ENCODE results near the gene PKD2L1. TPM values are rescaled to one million over a fixed set of nuclear protein-coding genes. Genes with fewer than 3 reads are reported as not detected.
A peak's percentile ranks its signal among the peaks of the same experiment; 100 is the strongest.

PKD2L1 gene
- total and polyA plus RNA-seq, 7 donors = not detected

DNA sequence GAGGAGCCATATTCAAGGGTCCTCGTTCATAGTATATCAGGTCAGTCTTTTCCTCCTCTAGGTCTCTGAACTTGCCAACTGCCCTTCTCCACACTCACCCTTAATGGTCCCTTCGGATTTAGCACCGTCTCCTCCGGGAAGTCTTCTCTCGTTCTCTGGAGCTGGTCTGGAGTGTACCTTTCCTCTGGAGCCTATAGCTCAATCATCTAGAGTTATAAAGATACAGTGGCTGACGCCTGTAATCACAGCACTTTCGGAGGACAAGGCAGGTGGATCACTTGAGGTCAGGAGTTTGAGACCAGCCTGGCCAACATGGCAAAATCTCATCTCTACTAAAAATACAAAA, 12.6 kb upstream of the PKD2L1 start:
- peak overlapping the region; percentile 82 for H3K27ac ChIP-seq
- DNase-seq (no peak), ATAC-seq (no peak)
- no peak overlapping the region for H3K4me3 ChIP-seq
- H3K4me1 ChIP-seq = peaks cover 36% of the 10 kb centered on the region
- no peaks in the 10 kb centered on the region for H3K36me3 ChIP-seq (ENCODE audit: insufficient read depth in 1 of 2, low read depth in 1 of 2)
- H3K9me3 ChIP-seq = no peaks in the 10 kb centered on the region
- H3K27me3 ChIP-seq (ENCODE audit: insufficient read depth in 3 of 3, low read length in 2 of 3) = peaks cover 0 to 15% (median 4%) of the 10 kb centered on the region in 3 donors
- TF ChIP-seq, protein P1, sequence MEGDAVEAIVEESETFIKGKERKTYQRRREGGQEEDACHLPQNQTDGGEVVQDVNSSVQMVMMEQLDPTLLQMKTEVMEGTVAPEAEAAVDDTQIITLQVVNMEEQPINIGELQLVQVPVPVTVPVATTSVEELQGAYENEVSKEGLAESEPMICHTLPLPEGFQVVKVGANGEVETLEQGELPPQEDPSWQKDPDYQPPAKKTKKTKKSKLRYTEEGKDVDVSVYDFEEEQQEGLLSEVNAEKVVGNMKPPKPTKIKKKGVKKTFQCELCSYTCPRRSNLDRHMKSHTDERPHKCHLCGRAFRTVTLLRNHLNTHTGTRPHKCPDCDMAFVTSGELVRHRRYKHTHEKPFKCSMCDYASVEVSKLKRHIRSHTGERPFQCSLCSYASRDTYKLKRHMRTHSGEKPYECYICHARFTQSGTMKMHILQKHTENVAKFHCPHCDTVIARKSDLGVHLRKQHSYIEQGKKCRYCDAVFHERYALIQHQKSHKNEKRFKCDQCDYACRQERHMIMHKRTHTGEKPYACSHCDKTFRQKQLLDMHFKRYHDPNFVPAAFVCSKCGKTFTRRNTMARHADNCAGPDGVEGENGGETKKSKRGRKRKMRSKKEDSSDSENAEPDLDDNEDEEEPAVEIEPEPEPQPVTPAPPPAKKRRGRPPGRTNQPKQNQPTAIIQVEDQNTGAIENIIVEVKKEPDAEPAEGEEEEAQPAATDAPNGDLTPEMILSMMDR (IDR thresholded peaks at IDR 0.05) = no peak
- WGBS, 3 donors = 82 to 87% (median 85%) methylated on average over 7 of the region's 7 CpGs
- intact Hi-C loops (cut with DNase I) = loop anchor here in 1 of 2 donors (5.0 kb wide), 1 partner anchor 175 kb away; the partner anchor contains the start of gene SEC31B

DNA sequence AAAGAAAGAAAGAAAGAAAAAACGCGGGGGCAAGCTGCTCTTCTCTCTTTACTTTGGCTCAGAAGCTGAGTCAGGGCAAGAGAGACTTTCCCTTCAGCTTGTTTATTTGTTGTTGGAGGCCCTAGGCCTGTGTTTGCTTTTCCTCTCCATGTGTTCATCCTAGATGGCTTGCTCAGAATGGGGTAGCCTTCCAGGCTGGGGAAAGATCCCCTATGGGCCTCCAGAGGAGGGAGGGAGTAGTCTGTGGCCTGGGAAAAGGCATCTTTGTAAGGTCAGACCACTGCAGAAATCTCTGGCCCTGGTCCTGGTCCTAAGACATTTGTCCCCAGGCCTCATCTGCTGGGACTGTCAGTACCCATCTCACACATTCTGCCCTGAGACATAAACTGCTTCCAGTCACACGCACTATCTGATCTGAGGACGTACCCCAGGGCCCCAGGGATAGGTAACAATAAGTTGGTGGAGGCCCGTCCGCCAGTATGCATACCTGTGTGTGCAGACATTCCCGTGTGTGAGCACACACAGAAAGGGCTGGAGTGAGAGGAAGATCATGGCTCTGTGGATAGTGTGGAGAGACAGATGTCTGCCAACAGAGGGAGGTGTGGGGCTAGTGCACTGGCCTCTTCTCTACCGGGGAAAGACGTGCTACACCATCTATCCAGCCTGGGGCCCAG, 12.1 kb upstream of the PKD2L1 start:
- 41 to 68% (median 50%) methylated on average over 9 of the region's 9 CpGs for WGBS, 3 donors
- peaks cover 36% of the 10 kb centered on the region for H3K4me1 ChIP-seq
- TF ChIP-seq, protein P1 (IDR thresholded peaks at IDR 0.05) = peak; percentile 54
- ATAC-seq = peak; percentile 47 to 62 (median 56)
- H3K27ac ChIP-seq = peak overlapping the region; percentile 82
- intact Hi-C loops (cut with DNase I) = loop anchor here (2.0 to 5.0 kb wide), 2 partner anchors 33 to 175 kb away; partner anchors contain the start of gene SEC31B (in 1 of the 2)
- no peaks in the 10 kb centered on the region for H3K36me3 ChIP-seq (ENCODE audit: insufficient read depth in 1 of 2, low read depth in 1 of 2)
- H3K9me3 ChIP-seq = no peaks in the 10 kb centered on the region
- no peak overlapping the region for H3K4me3 ChIP-seq
- DNase-seq = peak in 1 of 2 donors; percentile 20
- H3K27me3 ChIP-seq (ENCODE audit: insufficient read depth in 3 of 3, low read length in 2 of 3) = peaks cover 0 to 10% (median 0%) of the 10 kb centered on the region in 3 donors

DNA sequence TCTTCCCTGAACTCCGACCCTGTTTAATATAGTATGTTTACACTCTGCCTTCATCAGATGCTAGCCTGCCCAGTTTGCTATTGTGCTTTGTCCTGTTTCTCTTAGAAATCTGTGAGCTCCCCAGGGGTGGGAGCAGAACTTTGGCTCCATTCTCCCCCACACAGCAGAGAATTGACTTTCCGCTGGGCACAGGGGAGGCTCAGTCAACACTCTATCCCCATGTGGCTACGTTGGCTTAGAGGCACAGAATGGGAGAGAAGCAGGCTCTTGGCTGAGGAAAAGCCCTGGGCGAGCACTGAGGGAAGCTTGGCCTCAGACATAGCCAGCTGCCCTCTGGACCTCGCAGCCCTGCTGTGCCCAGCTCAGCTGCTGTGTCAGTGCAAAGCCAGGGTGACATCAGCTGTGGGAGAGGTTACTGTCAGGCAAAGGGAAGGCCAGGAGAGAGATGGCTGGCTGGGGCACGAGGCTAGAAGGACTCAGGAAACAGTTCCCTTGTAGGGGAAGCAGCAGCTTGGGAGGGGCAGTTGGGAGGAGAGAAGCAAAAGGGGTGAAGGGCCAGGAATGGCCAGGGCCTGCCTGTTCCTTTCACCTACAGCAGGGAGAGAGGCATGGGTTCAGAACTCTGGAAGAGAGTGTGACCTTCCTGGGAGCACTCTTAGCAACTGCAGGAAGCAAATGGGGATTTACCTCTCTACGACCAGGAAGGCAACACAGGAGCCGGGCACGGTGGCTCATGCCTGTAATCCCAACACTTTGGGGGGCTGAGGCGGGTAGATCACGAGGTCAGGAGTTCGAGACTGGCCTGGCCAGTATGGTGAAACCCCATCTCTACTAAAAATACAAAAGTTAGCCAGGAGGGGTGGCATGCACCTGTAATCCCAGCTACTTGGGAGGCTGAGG, 11.2 kb upstream of the PKD2L1 start:
- no peaks in the 10 kb centered on the region for H3K36me3 ChIP-seq (ENCODE audit: insufficient read depth in 1 of 2, low read depth in 1 of 2)
- H3K27me3 ChIP-seq (ENCODE audit: insufficient read depth in 3 of 3, low read length in 2 of 3) = peaks cover 0 to 1% (median 0%) of the 10 kb centered on the region in 3 donors
- TF ChIP-seq, protein P1 (IDR thresholded peaks at IDR 0.05) = no peak
- H3K4me1 ChIP-seq = peaks cover 32% of the 10 kb centered on the region
- H3K4me3 ChIP-seq = no peak overlapping the region
- ATAC-seq (peak; percentile 75 to 92 (median 90)), DNase-seq (peak; percentile 51 to 84)
- no peaks in the 10 kb centered on the region for H3K9me3 ChIP-seq
- intact Hi-C loops (cut with DNase I) = loop anchor here (2.0 to 5.0 kb wide), 2 partner anchors 34 to 176 kb away; partner anchors contain the start of gene SEC31B (in 1 of the 2)
- WGBS, 3 donors = 32 to 41% (median 37%) methylated on average over 12 of the region's 12 CpGs
- H3K27ac ChIP-seq = peak overlapping the region; percentile 82

DNA sequence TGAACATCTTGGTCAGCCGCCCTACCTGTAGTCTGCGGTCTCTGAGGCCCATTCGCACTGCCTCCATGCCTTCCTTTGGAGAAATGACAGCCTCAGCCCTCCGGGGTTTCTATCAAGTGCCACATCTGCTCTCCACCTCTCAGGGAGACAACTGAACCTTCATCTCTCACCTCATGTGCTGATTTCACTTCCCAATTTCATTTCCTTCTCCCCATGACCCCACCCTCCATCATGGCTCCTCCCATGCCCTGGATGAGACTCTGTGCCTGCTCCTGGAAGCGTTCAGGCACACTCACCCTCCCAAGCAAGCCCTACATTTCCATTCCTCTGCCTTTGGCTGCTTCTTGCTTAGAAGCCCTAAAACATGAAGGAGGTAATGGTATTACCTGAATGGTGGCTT, 9.2 kb upstream of the PKD2L1 start:
- DNase-seq (no peak), ATAC-seq (no peak)
- no peaks in the 10 kb centered on the region for H3K27me3 ChIP-seq (ENCODE audit: insufficient read depth in 3 of 3, low read length in 2 of 3)
- TF ChIP-seq, protein P1 (IDR thresholded peaks at IDR 0.05) = no peak
- no peaks in the 10 kb centered on the region for H3K9me3 ChIP-seq
- no peaks in the 10 kb centered on the region for H3K36me3 ChIP-seq (ENCODE audit: insufficient read depth in 1 of 2, low read depth in 1 of 2)
- intact Hi-C loops (cut with DNase I) = loop anchor here (2.0 to 10.0 kb wide), 4 partner anchors 33 to 536 kb away; no protein-coding TSS in a partner anchor
- peaks cover 20% of the 10 kb centered on the region for H3K4me1 ChIP-seq
- H3K4me3 ChIP-seq = no peak overlapping the region
- no peak overlapping the region for H3K27ac ChIP-seq
- 63 to 75% (median 71%) methylated on average over 5 of the region's 5 CpGs for WGBS, 3 donors

Data from psoas muscle (tissue), 8 donors.